Measurements from ENCODE around the gene TMEM184B.
A peak's percentile ranks its signal among the peaks of the same experiment; 100 is the strongest.
"Not testable (repeated sequence)": the region's sequence is repeated elsewhere in the genome, so short reads cannot be mapped to it uniquely, and the experiment has no call there.

TMEM184B gene

GRCh38 chr22:38257181-38257580 is 15.6 kb downstream of the TMEM184B start:
- no peak for DNase-seq
- in situ Hi-C loops (cut with MboI; ENCODE audit: low pct_unique_long_range_greater_than_20kb, low sequenced_read_pairs) = no loop called here

GRCh38 chr22:38255697-38256096 is 17.1 kb downstream of the TMEM184B start:
- in situ Hi-C loops (cut with MboI; ENCODE audit: low pct_unique_long_range_greater_than_20kb, low sequenced_read_pairs) = no loop called here
- DNase-seq = no peak

DNA sequence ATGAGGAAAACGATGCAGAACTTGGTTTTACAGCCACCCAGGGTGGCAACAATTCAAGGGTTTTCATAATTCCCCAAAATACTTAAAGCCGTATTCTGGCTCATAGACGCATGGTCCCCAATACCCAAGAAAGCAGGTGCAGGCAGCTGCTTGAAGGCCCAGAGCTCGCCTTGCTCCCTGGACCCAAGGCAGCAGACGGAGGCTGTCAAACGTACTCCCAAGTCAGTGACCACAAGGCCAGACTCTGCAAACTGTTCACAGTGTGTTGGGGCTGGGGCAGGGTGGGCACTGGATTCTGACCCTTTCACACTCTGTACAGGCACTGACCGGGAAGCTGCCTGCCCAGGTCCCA is 21.5 kb downstream of the TMEM184B start:
- in situ Hi-C loops (cut with MboI; ENCODE audit: low pct_unique_long_range_greater_than_20kb, low sequenced_read_pairs) = no loop called here
- DNase-seq = no peak

DNA sequence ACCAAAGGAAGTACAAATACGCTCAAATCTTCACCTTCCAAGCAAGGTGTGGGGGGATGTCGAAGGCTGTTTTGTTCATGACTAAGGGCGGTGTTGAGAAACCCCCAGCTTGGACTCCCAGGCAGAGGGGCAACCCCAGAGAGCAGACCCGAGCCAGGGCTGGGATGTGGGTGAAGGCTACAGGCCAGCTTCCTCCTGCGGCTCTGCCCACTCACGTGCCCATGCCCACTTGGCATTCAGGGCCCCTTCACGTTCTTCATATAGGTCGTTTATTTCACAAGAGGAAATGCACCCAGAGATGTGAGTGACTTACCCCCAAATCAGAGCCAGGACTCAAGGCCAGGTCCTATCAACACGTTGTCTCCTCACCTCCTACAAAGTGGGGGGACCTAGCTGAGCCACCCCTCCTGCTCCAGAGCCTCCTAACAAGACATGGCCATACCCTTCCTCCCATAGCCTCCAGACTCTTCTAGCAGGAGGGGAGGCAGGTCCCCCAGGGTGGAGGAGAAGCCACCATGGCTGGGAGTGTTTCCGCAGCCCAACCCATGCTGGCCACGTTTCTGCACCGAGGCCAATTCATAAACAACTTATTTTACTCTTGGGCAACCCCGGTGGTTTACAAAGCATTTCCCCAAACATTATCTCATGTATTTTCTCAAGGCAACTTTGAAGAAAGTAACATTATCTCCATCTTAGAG is 22.0 kb downstream of the TMEM184B start:
- DNase-seq = no peak
- in situ Hi-C loops (cut with MboI; ENCODE audit: low pct_unique_long_range_greater_than_20kb, low sequenced_read_pairs) = no loop called here

GRCh38 chr22:38249803-38250642 is 22.8 kb downstream of the TMEM184B start:
- no peak for DNase-seq
- in situ Hi-C loops (cut with MboI; ENCODE audit: low pct_unique_long_range_greater_than_20kb, low sequenced_read_pairs) = no loop called here

DNA sequence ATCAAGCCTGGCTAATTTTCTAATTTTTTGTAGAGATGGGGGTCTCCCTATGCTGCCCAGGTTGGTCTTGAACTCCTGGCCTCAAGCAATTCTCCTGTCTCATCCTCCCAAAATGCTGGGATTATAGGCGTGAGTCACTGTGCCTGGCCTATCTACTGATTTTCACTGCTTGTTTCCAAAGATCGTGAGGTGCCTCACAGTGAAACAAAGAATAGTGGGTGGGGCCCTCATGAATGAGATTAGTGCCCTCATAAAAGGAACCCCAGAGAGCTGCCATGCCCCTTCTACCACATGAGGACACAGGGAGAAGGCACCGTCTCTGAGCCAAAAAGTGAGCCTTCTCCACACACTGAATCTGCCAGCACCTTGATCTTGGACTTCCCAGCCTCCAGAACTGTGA is 23.5 kb downstream of the TMEM184B start:
- no peak for DNase-seq
- in situ Hi-C loops (cut with MboI; ENCODE audit: low pct_unique_long_range_greater_than_20kb, low sequenced_read_pairs) = no loop called here

GRCh38 chr22:38248280-38248679 is 24.5 kb downstream of the TMEM184B start:
- in situ Hi-C loops (cut with MboI; ENCODE audit: low pct_unique_long_range_greater_than_20kb, low sequenced_read_pairs) = no loop called here
- no peak for DNase-seq

DNA sequence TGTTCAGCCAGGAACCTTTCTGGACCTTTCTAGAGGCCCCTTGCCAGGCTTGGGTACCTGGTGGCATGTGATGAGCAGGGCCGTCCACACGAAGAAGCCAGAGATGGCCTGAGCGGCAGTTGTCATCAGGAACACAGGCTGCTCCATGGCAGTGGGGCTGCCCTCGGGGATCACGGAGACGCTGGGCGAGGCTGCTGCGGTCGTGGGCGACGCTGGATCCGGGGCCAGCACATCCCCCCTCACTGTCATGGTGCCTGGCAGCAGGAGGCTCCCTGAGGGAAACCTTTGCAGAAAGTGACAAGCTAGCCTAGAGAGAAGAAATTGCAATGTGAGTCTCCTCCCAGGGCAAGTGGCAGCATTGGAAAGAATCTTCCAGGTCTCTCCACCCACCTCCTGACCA is 25.1 kb downstream of the TMEM184B start:
- no peak for DNase-seq
- in situ Hi-C loops (cut with MboI; ENCODE audit: low pct_unique_long_range_greater_than_20kb, low sequenced_read_pairs) = no loop called here

- in situ Hi-C loops (cut with MboI; ENCODE audit: low pct_unique_long_range_greater_than_20kb, low sequenced_read_pairs) = no loop called here
- no peak for DNase-seq
Observed at GRCh38 chr22:38246692-38247091, 26.1 kb downstream of the TMEM184B start.

DNA sequence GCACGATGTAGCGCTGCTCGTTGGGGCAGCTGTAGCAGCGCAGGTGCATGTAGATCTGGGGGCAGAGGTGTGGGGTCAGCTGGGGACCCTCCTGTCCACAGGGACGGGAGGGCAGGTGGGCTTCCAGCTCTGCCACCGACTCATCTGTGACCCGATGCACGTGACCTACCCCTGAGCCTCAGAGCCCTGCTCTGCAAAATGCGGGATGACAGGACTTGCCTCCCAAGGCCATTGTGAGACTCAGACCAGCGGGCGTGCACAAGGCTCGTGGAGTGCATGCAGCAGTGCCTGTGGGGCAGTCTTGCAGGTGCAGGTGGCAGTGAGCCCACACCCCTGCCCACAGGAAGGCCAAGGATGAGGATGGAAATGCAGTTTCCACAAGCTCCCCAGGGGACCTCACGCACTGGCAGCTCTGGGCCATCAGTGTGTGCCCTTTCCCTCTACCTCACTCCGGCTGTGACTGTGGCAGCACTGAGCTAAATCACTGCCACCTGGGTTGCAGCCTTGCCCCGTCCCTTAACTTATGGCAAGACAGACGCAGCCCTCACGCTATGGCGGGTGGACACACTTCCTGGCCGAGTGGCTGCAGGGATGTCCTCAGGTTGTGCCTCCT is 26.7 kb downstream of the TMEM184B start:
- no peak for DNase-seq
- in situ Hi-C loops (cut with MboI; ENCODE audit: low pct_unique_long_range_greater_than_20kb, low sequenced_read_pairs) = no loop called here

- in situ Hi-C loops (cut with MboI; ENCODE audit: low pct_unique_long_range_greater_than_20kb, low sequenced_read_pairs) = no loop called here
Observed at GRCh38 chr22:38244106-38244505, 28.7 kb downstream of the TMEM184B start.

DNA sequence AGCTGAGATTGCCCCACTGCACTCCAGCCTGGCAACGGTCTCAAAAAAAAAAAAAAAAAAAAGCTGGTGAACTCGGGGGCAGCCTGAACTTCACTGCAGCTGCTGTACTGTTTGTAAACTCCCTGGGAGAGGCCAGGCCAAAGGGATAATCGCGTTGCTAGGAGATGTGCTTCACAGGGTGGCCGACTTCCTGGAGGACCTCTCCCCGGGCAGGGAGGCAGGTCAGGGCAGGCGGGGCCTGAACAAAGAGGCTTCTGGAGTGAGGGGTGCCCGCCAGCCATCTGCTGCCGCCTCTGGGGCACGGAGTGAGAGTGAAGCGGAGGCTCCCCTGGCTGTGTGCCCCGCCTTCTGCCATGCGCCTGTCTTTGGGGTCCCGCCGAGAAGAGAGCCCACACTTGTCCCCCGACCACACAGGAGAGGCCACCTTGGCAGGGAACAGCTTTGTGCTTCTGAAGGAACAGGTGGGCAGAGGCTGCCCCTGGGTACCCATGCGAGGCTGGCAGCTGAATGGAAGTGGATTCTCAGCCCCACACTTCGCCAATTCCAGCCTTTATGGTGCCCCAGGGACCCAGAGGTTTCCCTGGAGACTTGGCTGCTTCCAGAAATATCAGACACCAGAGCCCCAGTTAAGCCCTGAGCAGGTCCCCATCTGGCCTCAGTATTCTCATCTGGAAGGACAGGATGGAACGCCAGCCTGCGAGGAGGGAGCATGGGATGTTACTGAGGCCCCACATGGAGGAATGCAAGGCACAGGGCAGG is 29.6 kb downstream of the TMEM184B start:
- DNase-seq = no peak
- in situ Hi-C loops (cut with MboI; ENCODE audit: low pct_unique_long_range_greater_than_20kb, low sequenced_read_pairs) = no loop called here

More at GRCh38 chr22:38244106-38244505, 28.7 kb downstream of the TMEM184B start:
- DNase-seq = no peak

GRCh38 chr22:38240734-38241252 is 32.0 kb downstream of the TMEM184B start:
- DNase-seq = peak; percentile 12
- in situ Hi-C loops (cut with MboI; ENCODE audit: low pct_unique_long_range_greater_than_20kb, low sequenced_read_pairs) = no loop called here

GRCh38 chr22:38239101-38239761 is 33.6 kb downstream of the TMEM184B start:
- no peak for DNase-seq
- in situ Hi-C loops (cut with MboI; ENCODE audit: low pct_unique_long_range_greater_than_20kb, low sequenced_read_pairs) = no loop called here

GRCh38 chr22:38238519-38239071 is 34.2 kb downstream of the TMEM184B start:
- in situ Hi-C loops (cut with MboI; ENCODE audit: low pct_unique_long_range_greater_than_20kb, low sequenced_read_pairs) = no loop called here
- DNase-seq = no peak

GRCh38 chr22:38236786-38237185 is 36.0 kb downstream of the TMEM184B start:
- in situ Hi-C loops (cut with MboI; ENCODE audit: low pct_unique_long_range_greater_than_20kb, low sequenced_read_pairs) = no loop called here
- no peak for DNase-seq

GRCh38 chr22:38235240-38235850 is 37.5 kb downstream of the TMEM184B start:
- no peak for DNase-seq
- in situ Hi-C loops (cut with MboI; ENCODE audit: low pct_unique_long_range_greater_than_20kb, low sequenced_read_pairs) = no loop called here

- DNase-seq; in situ Hi-C loops (cut with MboI; ENCODE audit: low pct_unique_long_range_greater_than_20kb, low sequenced_read_pairs): not testable (repeated sequence)
Observed at GRCh38 chr22:38233856-38234255, 39.0 kb downstream of the TMEM184B start.

Measured in KBM-7 (cell line).